ENCODE measurements around the gene ZNF175.

Gene ZNF175

DNA sequence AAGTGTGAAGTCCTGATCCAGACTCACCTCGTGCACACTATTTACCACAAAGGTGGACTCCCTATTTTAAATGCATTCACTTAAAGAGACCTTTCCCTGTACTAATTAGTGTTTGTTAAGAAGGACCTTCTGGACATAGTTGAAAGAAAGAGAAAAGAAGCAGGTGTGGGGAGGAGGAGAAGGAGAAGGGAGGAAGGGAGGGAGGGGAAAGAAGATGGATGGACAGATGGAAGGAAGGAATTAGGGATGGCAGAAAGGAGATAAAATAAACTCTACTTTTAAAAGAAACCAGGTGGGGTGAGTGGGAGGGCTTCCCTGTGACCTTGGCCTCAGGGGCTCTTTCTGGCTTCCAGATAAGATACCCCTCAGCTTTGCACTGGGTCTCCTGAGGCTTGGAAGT lies 21.4 kb downstream of the ZNF175 start:
- H3K4me3 ChIP-seq (ENCODE audit: low read length) = no peak overlapping the region
- no peak for TF ChIP-seq ZNF274 (IDR thresholded peaks at IDR 0.05; ENCODE audit: low read depth, low read length)

DNA sequence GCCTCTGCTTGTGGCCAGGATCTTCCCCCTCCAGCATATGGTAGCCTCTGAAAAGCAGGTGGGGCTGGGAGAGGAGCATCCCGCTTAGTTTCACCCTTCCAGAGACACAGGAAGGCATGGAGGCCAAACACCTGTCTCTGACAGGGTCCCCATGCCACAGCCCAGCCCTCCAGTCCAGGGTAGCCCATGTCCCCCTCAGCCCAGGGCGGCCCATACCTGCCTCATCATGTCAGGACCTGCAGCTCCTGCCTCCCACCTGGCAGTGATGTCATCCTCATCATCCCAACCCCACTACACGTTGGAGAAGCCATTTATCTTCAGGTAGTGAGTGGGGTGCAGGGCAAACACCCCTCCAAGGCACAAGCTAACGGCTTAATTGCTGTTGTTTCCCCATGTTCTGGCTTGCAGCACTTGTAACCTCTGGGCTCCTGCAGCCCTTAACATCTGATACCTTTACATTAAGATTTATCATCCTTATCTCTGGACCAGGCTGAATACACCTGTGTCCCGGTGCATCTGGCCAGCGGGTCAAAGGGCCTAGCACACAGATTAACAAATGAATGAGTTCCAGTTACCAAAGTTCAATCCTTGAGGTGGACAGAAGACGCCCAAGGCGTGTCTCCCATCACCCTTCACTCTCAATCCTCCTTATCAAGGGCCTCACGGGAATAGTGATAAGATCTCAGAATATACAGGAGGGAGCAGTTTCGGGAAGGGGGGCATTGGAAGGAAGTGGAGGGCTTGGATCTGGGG lies 22.2 kb downstream of the ZNF175 start:
- H3K4me3 ChIP-seq (ENCODE audit: low read length) = peak overlapping the region; percentile 56
- no peak for TF ChIP-seq ZNF274 (IDR thresholded peaks at IDR 0.05; ENCODE audit: low read depth, low read length)

DNA sequence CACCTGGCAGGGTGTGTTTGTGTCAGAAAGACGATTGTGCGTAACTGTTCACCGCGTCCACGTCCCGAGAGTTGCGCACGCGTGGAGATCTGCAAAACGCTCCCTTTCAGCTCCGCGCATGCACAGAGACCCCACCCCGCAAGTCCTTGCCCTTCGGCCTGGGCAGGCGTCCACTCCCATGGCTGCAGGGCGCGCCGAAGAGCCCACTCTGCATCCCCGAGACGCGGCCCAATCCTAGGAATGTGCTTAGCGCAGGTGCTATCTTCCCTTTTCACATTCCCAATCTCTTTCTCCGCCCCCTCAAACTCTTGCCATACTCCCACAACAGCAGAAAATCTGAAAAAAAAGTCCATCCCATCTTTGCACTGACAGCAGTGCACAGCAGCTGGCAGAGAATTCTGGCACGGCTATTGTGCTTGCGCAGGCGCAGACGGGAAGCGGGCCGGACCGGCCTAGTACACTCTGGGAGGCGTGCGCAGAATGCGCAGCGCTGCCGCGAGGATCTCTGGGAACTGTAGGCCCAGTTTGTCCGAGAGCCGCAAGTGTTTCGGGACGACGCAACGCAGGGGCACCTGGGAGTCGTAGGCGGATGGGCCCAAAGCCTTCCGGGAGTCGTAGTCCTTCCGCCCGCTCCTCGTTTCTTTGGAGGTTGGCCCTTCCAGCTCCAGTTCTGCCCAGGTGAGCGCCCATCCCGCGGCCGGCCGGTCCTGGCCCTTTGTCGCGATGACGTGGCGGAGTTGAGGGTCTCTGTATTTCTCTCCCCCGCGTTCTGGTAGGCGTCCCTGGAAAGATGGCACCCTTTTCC lies 23.1 kb downstream of the ZNF175 start:
- H3K4me3 ChIP-seq (ENCODE audit: low read length) = peak overlapping the region; percentile 56
- TF ChIP-seq ZNF274 (IDR thresholded peaks at IDR 0.05; ENCODE audit: low read depth, low read length) = no peak

DNA sequence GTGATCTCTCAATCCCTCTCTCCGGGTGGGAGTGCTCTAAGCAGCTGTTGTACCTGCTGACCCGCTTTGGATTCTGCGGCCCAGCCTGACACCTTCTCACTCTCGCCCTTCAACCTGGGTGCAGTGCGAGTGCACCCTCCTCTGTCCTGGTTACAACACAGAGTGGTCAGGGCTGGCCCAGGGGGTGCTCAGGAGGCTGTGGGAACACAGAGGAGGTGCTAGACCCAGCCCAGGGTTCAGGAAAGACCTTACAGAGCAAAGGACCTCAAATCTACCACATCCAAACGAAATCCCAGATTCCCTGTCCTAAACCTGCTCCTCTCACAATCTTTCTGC lies 23.7 kb downstream of the ZNF175 start:
- TF ChIP-seq ZNF274 (IDR thresholded peaks at IDR 0.05; ENCODE audit: low read depth, low read length) = no peak
- peak overlapping the region; percentile 41; the same call in 1 of the 2 replicates for H3K4me3 ChIP-seq (ENCODE audit: low read length)

DNA sequence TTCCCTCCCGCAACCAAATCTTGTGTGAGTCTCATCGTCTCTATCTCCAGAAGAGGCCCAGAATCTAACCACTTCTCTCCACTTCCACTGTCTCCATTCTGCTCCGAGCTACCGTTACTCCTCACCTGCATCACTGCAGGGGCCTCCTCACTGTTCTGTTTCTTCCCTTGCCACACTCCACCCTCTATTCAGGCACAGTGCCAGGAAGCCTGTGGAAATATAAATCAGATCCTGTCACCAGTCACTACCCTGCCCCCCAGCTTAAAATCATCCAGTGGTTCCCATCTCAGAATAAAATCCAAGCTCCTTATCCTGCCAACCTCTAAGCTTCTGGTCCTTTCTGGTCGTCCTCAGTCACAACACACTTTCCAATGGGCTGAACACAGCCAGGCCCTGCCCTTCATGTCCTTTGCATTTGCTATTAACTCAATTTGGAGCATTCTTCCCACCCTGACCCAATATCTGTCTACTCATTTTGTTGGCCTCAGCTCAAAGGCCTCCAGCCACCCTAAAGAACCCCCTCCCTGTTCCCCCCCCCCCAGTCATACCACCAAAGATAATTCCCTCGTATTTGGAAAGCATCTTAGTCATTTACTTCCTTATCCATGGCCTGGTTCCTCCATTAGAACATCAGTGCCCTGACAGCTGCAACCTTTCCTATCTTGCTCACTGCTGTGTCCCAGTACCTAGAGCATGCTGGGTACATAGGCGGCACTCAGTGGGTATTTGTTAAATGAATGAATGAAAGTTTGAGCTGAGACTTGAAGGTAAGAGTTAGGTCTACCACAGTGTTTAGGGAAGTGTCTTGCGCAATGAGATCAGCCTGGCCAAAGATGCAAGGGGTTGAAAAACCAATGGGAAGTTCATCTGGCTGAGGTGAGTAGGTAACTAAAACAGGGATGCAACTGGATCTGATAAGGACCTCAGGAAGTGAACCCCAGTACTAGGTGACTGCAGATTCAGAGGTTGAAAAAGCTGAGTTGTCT lies 24.4 kb downstream of the ZNF175 start:
- TF ChIP-seq ZNF274 (IDR thresholded peaks at IDR 0.05; ENCODE audit: low read depth, low read length) = no peak
- H3K4me3 ChIP-seq (ENCODE audit: low read length) = no peak overlapping the region

DNA sequence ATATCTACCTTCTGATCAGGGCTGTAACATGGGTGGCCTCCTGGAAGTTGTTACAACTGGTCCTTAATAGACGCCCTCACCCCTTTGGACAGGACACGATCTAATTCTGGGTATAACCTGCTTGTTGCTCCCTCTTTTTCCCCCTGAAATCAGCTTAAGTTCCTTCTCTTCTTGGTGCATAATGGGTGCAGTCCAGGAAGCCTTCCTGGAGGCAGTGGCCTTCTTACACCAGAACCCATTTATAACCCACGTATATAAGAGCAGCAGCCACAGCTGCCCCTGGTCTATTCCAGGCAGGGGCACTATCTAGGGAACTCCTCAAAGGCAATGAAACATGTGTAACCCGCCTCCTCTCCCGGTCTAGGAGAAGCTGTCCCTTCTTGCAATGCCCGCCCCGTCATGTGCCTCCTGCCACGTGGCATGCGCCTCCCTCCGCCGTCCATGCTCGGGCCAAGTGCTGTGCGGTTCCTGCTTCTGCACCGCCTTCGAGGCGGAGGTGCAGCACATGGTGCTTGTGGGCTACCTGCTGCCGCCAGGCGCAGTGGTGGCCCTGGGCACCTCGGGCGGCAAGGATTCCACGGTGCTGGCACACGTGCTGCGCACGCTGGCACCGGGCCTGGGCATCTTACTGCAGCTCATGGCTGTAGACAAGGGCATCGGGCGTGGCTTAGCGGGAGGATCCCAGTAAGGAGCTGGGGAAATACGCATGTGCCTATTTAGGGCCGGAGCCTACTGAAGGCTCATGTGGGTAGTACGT lies 27.3 kb downstream of the ZNF175 start:
- H3K4me3 ChIP-seq (ENCODE audit: low read length) = no peak overlapping the region
- no peak for TF ChIP-seq ZNF274 (IDR thresholded peaks at IDR 0.05; ENCODE audit: low read depth, low read length)

DNA sequence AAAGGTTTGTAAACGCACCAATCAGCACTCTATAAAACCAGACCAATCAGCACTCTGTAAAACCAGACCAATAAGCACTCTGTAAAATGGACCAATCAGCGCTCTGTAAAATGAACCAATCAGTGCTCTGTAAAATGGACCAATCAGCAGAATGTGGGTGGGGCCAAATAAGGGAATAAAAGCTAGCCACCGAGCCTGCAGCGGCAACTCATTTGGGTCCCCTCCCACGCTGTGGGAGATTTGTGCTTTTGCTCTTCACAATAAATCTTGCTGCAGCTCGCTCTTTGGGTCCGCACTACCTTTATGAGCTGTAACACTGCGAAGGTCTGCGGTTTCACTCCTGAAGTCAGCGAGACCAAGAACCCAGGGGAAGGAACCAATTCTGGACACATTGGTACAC lies 28.0 kb downstream of the ZNF175 start:
- no peak for TF ChIP-seq ZNF274 (IDR thresholded peaks at IDR 0.05; ENCODE audit: low read depth, low read length)
- H3K4me3 ChIP-seq (ENCODE audit: low read length) = no peak overlapping the region

DNA sequence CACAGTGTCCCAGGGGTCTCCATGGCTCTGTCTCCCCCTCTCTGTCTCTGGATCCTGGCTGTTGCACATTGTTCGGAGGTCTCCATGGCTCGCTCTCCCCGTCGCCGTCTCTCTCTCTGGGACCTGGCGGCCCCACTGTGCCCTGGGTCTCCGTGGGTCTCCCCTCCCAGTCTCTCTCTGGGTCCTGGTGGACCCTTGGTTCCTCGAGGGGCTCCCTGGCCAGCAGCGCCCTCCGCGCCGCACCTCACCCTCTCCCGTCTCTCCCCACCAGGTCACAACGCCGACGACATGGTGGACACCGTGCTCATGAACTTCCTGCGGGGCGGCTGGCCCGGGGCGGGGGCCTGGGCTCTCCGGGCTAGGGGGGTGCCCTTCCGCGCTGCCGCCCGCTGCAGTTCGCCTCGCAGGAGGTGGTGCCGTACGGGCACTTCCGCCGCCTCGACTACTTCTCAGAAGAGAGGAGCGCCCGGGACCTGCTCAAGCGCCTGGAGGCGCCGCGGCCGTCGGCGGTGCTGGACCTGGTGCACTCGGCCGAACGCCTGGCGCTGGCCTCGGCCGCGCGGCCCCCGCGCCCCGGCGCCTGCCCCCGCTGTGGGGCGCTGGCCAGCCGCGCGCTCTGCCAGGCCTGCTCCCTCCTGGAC lies 30.0 kb downstream of the ZNF175 start:
- no peak overlapping the region; the same call in 1 of the 2 replicates for H3K4me3 ChIP-seq (ENCODE audit: low read length)
- no peak for TF ChIP-seq ZNF274 (IDR thresholded peaks at IDR 0.05; ENCODE audit: low read depth, low read length)

DNA sequence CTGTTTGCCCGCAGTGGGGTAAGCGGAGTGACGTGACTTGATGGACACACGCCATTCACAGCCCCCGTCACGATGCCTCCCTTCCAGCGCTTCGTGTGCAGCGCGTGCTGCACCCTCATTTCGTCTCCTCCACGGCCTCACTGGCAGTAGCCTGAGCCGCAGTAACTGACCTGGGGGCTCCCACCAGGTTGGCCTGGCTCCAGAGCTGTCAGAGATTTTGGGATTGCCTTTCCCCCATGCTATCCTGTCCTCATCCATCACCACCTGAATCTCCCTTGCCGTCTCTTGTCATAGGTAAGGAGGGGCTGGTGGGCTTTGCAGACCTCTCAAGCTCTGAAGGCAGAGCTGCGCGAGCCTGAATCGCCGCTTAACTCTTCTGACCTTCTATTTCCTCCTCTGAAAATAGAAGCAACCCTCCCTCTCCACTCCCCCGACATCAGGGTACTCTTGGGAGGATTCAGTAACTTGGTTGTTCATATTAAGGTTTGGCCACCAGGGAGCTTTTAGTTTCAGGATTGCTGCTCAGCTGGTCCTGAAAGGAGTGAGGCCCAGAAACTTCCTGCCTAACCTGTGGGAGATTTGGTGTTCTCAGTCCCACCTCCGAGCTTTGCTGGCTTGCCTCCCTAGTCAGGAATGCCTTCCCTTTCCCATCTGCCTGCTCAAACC lies 31.2 kb downstream of the ZNF175 start:
- no peak for TF ChIP-seq ZNF274 (IDR thresholded peaks at IDR 0.05; ENCODE audit: low read depth, low read length)

DNA sequence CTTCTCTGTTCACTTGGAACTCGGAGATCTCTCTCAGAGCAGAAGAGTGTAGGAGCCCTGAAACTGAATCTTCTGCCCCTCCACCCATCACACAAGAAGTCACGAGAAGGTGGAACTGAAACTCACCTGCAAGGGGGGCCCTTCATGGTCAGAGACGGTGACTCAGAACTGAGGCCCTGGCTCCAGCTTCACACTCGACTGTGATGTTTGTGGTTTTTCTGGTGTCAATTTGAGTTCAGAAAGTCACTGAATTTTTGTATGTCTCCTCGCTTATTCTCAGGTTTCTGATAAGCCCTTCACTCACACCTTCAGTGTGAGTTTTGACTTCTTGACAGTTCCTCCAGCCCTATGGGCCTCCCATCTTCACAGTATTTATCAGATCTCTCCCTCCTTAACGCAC lies 36.0 kb downstream of the ZNF175 start:
- no peak overlapping the region; the same call in 1 of the 2 replicates for H3K4me3 ChIP-seq (ENCODE audit: low read length)
- TF ChIP-seq ZNF274 (IDR thresholded peaks at IDR 0.05; ENCODE audit: low read depth, low read length) = no peak

More for the DNA sequence above, 31.2 kb downstream of the ZNF175 start:
- no peak overlapping the region for H3K4me3 ChIP-seq (ENCODE audit: low read length)

DNA sequence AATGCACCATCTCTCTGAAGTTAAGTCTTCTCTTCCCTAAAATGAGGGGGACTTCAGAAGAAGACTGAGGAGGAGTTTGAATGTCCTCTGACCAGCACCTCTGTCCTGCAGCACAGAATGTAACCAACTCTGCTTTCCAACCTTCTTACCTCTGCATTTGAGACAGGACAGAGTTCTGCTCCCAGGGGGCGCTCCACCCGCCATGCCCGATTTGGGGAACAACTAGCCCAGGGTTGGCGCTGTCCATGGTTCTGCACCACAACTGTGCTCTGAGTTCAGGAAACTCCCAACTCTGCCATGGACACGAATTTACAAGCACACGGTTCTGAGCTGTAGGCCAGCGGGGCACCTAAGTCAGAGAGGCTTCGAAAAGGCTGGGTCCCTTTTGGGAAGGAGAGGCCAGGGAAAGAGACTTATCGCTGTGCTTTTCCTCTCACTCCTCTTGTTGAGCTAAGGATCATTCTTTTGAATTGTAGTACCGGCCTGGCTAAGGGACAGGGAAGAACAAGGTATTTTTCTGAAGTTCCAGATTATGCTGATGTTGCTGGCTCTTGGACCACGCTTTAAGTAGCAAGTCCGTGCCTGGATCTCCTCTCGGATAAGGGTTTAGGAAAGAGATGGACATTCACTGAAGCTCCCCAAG lies 37.0 kb downstream of the ZNF175 start:
- TF ChIP-seq ZNF274 (IDR thresholded peaks at IDR 0.05; ENCODE audit: low read depth, low read length) = no peak
- H3K4me3 ChIP-seq (ENCODE audit: low read length) = peak overlapping the region; percentile 17; the same call in 1 of the 2 replicates

DNA sequence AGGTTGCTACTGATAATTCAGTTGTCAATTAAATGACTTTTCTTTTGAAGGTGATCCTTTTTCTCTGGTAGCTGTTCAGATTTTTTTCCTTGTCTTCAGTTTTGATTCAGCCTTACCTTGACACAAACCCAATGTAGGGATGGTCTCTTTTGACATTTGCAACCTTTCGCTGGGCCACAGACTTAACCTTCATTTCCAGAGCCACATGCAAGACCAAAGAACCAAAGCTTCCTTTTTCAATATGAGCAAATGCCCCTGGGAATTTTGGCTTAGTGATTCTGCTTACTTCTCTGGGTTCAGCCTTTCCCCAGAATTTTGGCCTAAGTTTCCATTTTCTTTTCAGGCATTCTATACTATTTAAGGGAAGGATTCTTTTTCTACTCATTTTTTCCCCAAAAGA lies 39.5 kb downstream of the ZNF175 start:
- TF ChIP-seq ZNF274 (IDR thresholded peaks at IDR 0.05; ENCODE audit: low read depth, low read length) = no peak
- no peak overlapping the region for H3K4me3 ChIP-seq (ENCODE audit: low read length)

Data from GM08714 (cell line).